Aorta (tissue), 5 donors: ENCODE results near the gene FAM124A. TPM values are rescaled to one million over a fixed set of nuclear protein-coding genes. Genes with fewer than 3 reads are reported as not detected.
"Not testable (repeated sequence)": the region's sequence is repeated elsewhere in the genome, so short reads cannot be mapped to it uniquely, and the experiment has no call there.

Experiments
- ATAC-seq: fragments of 200-7000 bp; cut with Tn5 transposase; one replicate; pipeline ENCODE4 v1.9.1; 2022; ENCODE audit warnings: moderate library complexity; ENCODE audit not compliant: low FRiP score
- DNase-seq, 2 donors: peaks; one replicate each; pipeline ENCODE4 v3.0.0-alpha.2; 2020
- H3K27ac ChIP-seq, 2 donors: one replicate each; pipeline ENCODE4 v1.5.1; 2013; ENCODE audit warnings: low read length in 2 of 2, mild to moderate bottlenecking in 2 of 2, moderate library complexity in 2 of 2, control low read depth in 1 of 2, inconsistent platforms in 1 of 2, low read depth in 1 of 2
- H3K27me3 ChIP-seq, 2 donors: one replicate each; pipeline ENCODE4 v1.6.1; 2013; ENCODE audit warnings: control low read depth in 1 of 2, low read length in 1 of 2, mild to moderate bottlenecking in 1 of 2, moderate library complexity in 1 of 2; ENCODE audit not compliant: insufficient read depth in 2 of 2, control insufficient read depth in 1 of 2
- H3K36me3 ChIP-seq, 2 donors: one replicate each; pipeline ENCODE4 v1.6.1; 2013; ENCODE audit warnings: control low read depth in 1 of 2, low read length in 1 of 2, mild to moderate bottlenecking in 1 of 2; ENCODE audit not compliant: insufficient read depth in 2 of 2, control insufficient read depth in 1 of 2
- H3K4me1 ChIP-seq, 2 donors: one replicate each; pipeline ENCODE4 v1.6.1; 2013; ENCODE audit warnings: low read length in 2 of 2, control low read depth in 1 of 2, mild to moderate bottlenecking in 1 of 2, moderate library complexity in 1 of 2; ENCODE audit not compliant: insufficient read depth in 2 of 2, control insufficient read depth in 1 of 2
- H3K4me3 ChIP-seq, 2 donors: one replicate each; pipeline ENCODE4 v1.5.1; 2013; ENCODE audit warnings: low read length in 2 of 2, control low read depth in 1 of 2, mild to moderate bottlenecking in 1 of 2
- H3K9me3 ChIP-seq: one replicate; pipeline ENCODE4 v1.6.1; 2013; ENCODE audit warnings: mild to moderate bottlenecking, low read length; ENCODE audit not compliant: control insufficient read depth
- WGBS, 2 donors: extraction: QIAGEN DNeasy Blood & Tissue Kit; methylation state at CpG; one replicate each; pipeline ENCODE4 v1.1.7; 2013; 5-methylcytosine and 5-hydroxymethylcytosine counted together
- intact Hi-C, 2 donors: fragments of 100-400 bp; cut with DNase I; formaldehyde crosslinking; loops; one replicate each; pipeline versions ENCODE4 v1.14.2 to v1.15.0; 2022
- polyA plus RNA-seq, 2 donors: library from polyadenylated mRNA; stranded (reverse); fragments of 200-250 nt; gene quantifications; one replicate each; pipeline ENCODE4 v1.2.3, GENCODE V29; 2013
- total RNA-seq, 2 donors: library from RNA; stranded (reverse); fragmentation: NEBNext Ultra II Directional; extraction: Animal tissue kit (Norgen Biotek cat#: 25700); gene quantifications; one replicate each; pipeline ENCODE4 v1.2.1, GENCODE V29; 2021
- donor health status: healthy with polysubstance abuse.
- donor health status: Bipolar disorder and iron deficiency.
- donor health status: DM: no; HTN: no; CAD: no.
- donor health status: DM: no; HTN: no; CAD: no.
- donor health status: DM: yes; HTN: yes; CAD: no.

The FAM124A gene
- total and polyA plus RNA-seq, 4 donors = 1.6 to 9.2 (median 4.4) TPM

- DNase-seq (no peak), ATAC-seq (no peak)
- H3K4me1 ChIP-seq = no peaks in the 10 kb centered on the region
- H3K4me3 ChIP-seq = no peak overlapping the region
- WGBS, 2 donors = 78 to 80% methylated on average over 9 of the region's 9 CpGs
- no peaks in the 10 kb centered on the region for H3K9me3 ChIP-seq
- intact Hi-C loops = no loop called here
- H3K27me3 ChIP-seq = no peaks in the 10 kb centered on the region
- no peak overlapping the region for H3K27ac ChIP-seq
- H3K36me3 ChIP-seq = no peaks in the 10 kb centered on the region
These were observed 56.4 kb downstream of the FAM124A start for GRCh38 chr13:51278426-51279130.

GRCh38 chr13:51280379-51280940, 58.3 kb downstream of the FAM124A start:
- Histone ChIP-seq H3K4me1 (no peaks in the 10 kb centered on the region), H3K4me3 (no peak overlapping the region), H3K9me3 (no peaks in the 10 kb centered on the region), H3K36me3 (no peaks in the 10 kb centered on the region), H3K27ac (no peak overlapping the region), H3K27me3 (no peaks in the 10 kb centered on the region)
- ATAC-seq (no peak), DNase-seq (no peak)
- intact Hi-C loops = no loop called here
- 84 to 85% methylated on average over 13 of the region's 13 CpGs for WGBS, 2 donors

GRCh38 chr13:51282322-51282721, 60.1 kb downstream of the FAM124A start:
- Histone ChIP-seq H3K4me3 (no peak overlapping the region), H3K9me3 (no peaks in the 10 kb centered on the region), H3K27me3 (no peaks in the 10 kb centered on the region), H3K27ac (no peak overlapping the region), H3K4me1 (no peaks in the 10 kb centered on the region), H3K36me3 (no peaks in the 10 kb centered on the region)
- intact Hi-C loops = no loop called here
- no peak for DNase-seq
- no peak for ATAC-seq
- WGBS, 2 donors = 81% methylated on average over 6 of the region's 6 CpGs

GRCh38 chr13:51282923-51283322, 60.7 kb downstream of the FAM124A start:
- H3K4me3 ChIP-seq, H3K27me3 ChIP-seq, H3K9me3 ChIP-seq, H3K27ac ChIP-seq, H3K4me1 ChIP-seq, intact Hi-C loops, DNase-seq, ATAC-seq, H3K36me3 ChIP-seq: not testable (repeated sequence)
- whole genome bisulfite sequencing, 2 donors = 91 to 92% methylated on average over 5 of the region's 5 CpGs

GRCh38 chr13:51283371-51283770, 61.2 kb downstream of the FAM124A start:
- intact Hi-C loops = no loop called here
- Histone ChIP-seq H3K4me3 (no peak overlapping the region), H3K27me3 (no peaks in the 10 kb centered on the region), H3K27ac (no peak overlapping the region), H3K36me3 (no peaks in the 10 kb centered on the region), H3K9me3 (no peaks in the 10 kb centered on the region), H3K4me1 (no peaks in the 10 kb centered on the region)
- ATAC-seq = no peak
- no peak for DNase-seq
- 96 to 100% methylated on average over 1 of the region's 1 CpG for WGBS, 2 donors

- 97 to 99% methylated on average over 3 of the region's 3 CpGs for WGBS, 2 donors
- Histone ChIP-seq H3K4me3 (no peak overlapping the region), H3K9me3 (no peaks in the 10 kb centered on the region), H3K27me3 (no peaks in the 10 kb centered on the region), H3K27ac (no peak overlapping the region), H3K4me1 (no peaks in the 10 kb centered on the region), H3K36me3 (no peaks in the 10 kb centered on the region)
- intact Hi-C loops = no loop called here
- DNase-seq (no peak), ATAC-seq (no peak)
These were observed 62.1 kb downstream of the FAM124A start for GRCh38 chr13:51284339-51284738.

- 44 to 46% methylated on average over 13 of the region's 13 CpGs for WGBS, 2 donors
- Histone ChIP-seq H3K9me3 (no peaks in the 10 kb centered on the region), H3K27ac (no peak overlapping the region), H3K4me1 (no peaks in the 10 kb centered on the region), H3K36me3 (no peaks in the 10 kb centered on the region), H3K4me3 (no peak overlapping the region), H3K27me3 (no peaks in the 10 kb centered on the region)
- intact Hi-C loops = loop anchor here (2.0 to 5.0 kb wide), 4 partner anchors 64 to 159 kb away; partner anchors contain the start of gene FAM124A (in 2 of the 2)
- ATAC-seq (peak; percentile 79), DNase-seq (peak; percentile 83 to 94)
These were observed 64.2 kb downstream of the FAM124A start for GRCh38 chr13:51286135-51287002.

- WGBS, 2 donors = 96 to 99% methylated on average over 4 of the region's 4 CpGs
- H3K27me3 ChIP-seq = no peaks in the 10 kb centered on the region
- DNase-seq (no peak), ATAC-seq (no peak)
- no peak overlapping the region for H3K4me3 ChIP-seq
- H3K9me3 ChIP-seq = no peaks in the 10 kb centered on the region
- H3K36me3 ChIP-seq = no peaks in the 10 kb centered on the region
- H3K27ac ChIP-seq = no peak overlapping the region
- peaks cover 0 to 8% of the 10 kb centered on the region in 2 donors for H3K4me1 ChIP-seq
- intact Hi-C loops = loop anchor here (2.0 to 5.0 kb wide), 4 partner anchors 65 to 160 kb away; partner anchors contain the start of gene FAM124A (in 2 of the 2)
These were observed 65.6 kb downstream of the FAM124A start for GRCh38 chr13:51287758-51288157.
